ENCODE measurements around the gene NELFA. TPM values are rescaled to one million over a fixed set of nuclear protein-coding genes. Genes with fewer than 3 reads are reported as not detected.

Gene NELFA
- polyA plus RNA-seq, 1 donor (not counting 4 experiments of a cell fraction or from before 2014, with no cell fraction given) = 9.9 TPM

- Histone ChIP-seq H3K79me2 (ENCODE audit: control insufficient read depth, insufficient read depth, low read length) (no peaks in the 10 kb centered on the region), H3K27ac (ENCODE audit: control insufficient read depth, insufficient read depth, low read length) (no peak overlapping the region), H3K27me3 (ENCODE audit: control insufficient read depth, extremely low read depth, insufficient read depth, low read length) (no peaks in the 10 kb centered on the region), H3K4me1 (ENCODE audit: control insufficient read depth, extremely low read depth, insufficient read depth, low read length) (peaks cover 2% of the 10 kb centered on the region), H2AFZ (ENCODE audit: control insufficient read depth, low read length) (no peak overlapping the region), H3K36me3 (ENCODE audit: control insufficient read depth in 2 of 2, extremely low read depth in 1 of 2, insufficient read depth in 2 of 2, low read length in 2 of 2) (peaks cover 23 to 52% of the 10 kb centered on the region in 2 experiments), H3K9ac (ENCODE audit: control insufficient read depth, extremely low read depth, insufficient read depth, low read length) (no peak overlapping the region), H3K4me2 (ENCODE audit: control insufficient read depth, extremely low read depth, insufficient read depth, low read depth, low read length) (no peak overlapping the region), H3K9me3 (ENCODE audit: control insufficient read depth, low read depth, low read length) (no peaks in the 10 kb centered on the region), H3K9me1 (ENCODE audit: control insufficient read depth, extremely low read depth, insufficient read depth, low read length) (no peaks in the 10 kb centered on the region), H3K4me3 (ENCODE audit: control insufficient read depth in 2 of 3, extremely low read depth in 1 of 3, insufficient read depth in 2 of 3, low read depth in 1 of 3, low read length in 3 of 3) (no peak overlapping the region), H4K20me1 (ENCODE audit: control insufficient read depth, extremely low read depth, insufficient read depth, low read length) (peaks cover 2% of the 10 kb centered on the region)
- dilution Hi-C loops (cut with MboI; ENCODE audit: extremely low pct_ligation_motif_present, low sequenced_read_pairs) = no loop called here
- TF ChIP-seq, protein P1, sequence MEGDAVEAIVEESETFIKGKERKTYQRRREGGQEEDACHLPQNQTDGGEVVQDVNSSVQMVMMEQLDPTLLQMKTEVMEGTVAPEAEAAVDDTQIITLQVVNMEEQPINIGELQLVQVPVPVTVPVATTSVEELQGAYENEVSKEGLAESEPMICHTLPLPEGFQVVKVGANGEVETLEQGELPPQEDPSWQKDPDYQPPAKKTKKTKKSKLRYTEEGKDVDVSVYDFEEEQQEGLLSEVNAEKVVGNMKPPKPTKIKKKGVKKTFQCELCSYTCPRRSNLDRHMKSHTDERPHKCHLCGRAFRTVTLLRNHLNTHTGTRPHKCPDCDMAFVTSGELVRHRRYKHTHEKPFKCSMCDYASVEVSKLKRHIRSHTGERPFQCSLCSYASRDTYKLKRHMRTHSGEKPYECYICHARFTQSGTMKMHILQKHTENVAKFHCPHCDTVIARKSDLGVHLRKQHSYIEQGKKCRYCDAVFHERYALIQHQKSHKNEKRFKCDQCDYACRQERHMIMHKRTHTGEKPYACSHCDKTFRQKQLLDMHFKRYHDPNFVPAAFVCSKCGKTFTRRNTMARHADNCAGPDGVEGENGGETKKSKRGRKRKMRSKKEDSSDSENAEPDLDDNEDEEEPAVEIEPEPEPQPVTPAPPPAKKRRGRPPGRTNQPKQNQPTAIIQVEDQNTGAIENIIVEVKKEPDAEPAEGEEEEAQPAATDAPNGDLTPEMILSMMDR (optimal IDR thresholded peaks at IDR 0.05 in 1 of 3, IDR thresholded peaks at IDR 0.05 in 1 of 3, conservative IDR thresholded peaks at IDR 0.05 in 1 of 3; ENCODE audit: extremely low read depth in 1 of 3, insufficient read depth in 2 of 3, low read length in 3 of 3) = no peak
- no peak for TF ChIP-seq EZH2 (IDR thresholded peaks at IDR 0.05; ENCODE audit: low read length)
- DNase-seq (ENCODE audit: low read depth, low spot score) (no peak), FAIRE-seq (no peak)
These were observed 28.2 kb downstream of the NELFA start for GRCh38 chr4:1980561-1981041.

DNA sequence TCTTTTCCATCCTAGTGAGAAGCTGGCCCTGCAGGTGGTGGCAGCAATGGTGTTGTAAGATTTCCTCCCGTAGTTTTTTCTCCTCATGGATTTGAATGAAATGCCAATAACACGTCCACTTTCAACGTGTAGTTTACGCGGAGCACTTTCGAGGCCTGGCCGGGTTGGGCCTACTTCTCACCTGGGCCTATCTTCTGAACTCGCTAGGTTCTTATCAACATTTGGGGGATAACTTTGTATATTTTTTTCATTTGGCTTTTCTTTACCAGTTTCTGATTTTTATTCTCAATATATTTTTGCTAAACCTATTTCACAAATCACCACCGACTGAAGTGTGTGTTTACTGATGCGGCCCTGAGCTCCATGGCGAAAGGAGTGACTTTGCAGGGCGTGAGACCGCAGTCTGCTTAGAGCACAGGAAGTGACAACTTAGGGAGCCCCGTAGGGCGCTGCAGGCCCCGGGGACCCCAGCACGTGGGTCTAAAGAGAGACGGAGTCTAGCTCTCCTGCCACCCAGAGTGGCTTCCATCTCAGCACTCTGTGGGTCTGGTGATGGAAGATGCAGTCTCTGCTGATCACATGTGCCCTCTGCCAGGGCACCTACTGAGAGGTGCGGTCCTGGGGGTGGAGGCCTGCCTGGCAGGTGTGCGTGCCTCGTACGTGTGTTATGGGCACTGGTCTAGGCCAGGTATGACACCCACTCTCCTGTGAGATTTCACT is 29.1 kb downstream of the NELFA start:
- dilution Hi-C loops (cut with MboI; ENCODE audit: extremely low pct_ligation_motif_present, low sequenced_read_pairs) = no loop called here
- peaks cover 2% of the 10 kb centered on the region for H4K20me1 ChIP-seq (ENCODE audit: control insufficient read depth, extremely low read depth, insufficient read depth, low read length)
- TF ChIP-seq EZH2 (IDR thresholded peaks at IDR 0.05; ENCODE audit: low read length) = no peak
- TF ChIP-seq, protein P1 (optimal IDR thresholded peaks at IDR 0.05 in 1 of 3, IDR thresholded peaks at IDR 0.05 in 1 of 3, conservative IDR thresholded peaks at IDR 0.05 in 1 of 3; ENCODE audit: extremely low read depth in 1 of 3, insufficient read depth in 2 of 3, low read length in 3 of 3) = no peak
- H3K27ac ChIP-seq (ENCODE audit: control insufficient read depth, insufficient read depth, low read length) = no peak overlapping the region
- FAIRE-seq = no peak
- no peaks in the 10 kb centered on the region for H3K27me3 ChIP-seq (ENCODE audit: control insufficient read depth, extremely low read depth, insufficient read depth, low read length)
- no peak for DNase-seq (ENCODE audit: low read depth, low spot score)
- peaks cover 23 to 52% of the 10 kb centered on the region in 2 experiments for H3K36me3 ChIP-seq (ENCODE audit: control insufficient read depth in 2 of 2, extremely low read depth in 1 of 2, insufficient read depth in 2 of 2, low read length in 2 of 2)
- no peak overlapping the region for H3K4me3 ChIP-seq (ENCODE audit: control insufficient read depth in 2 of 3, extremely low read depth in 1 of 3, insufficient read depth in 2 of 3, low read depth in 1 of 3, low read length in 3 of 3)
- peaks cover 2% of the 10 kb centered on the region for H3K4me1 ChIP-seq (ENCODE audit: control insufficient read depth, extremely low read depth, insufficient read depth, low read length)
- no peaks in the 10 kb centered on the region for H3K79me2 ChIP-seq (ENCODE audit: control insufficient read depth, insufficient read depth, low read length)
- no peaks in the 10 kb centered on the region for H3K9me1 ChIP-seq (ENCODE audit: control insufficient read depth, extremely low read depth, insufficient read depth, low read length)
- no peaks in the 10 kb centered on the region for H3K9me3 ChIP-seq (ENCODE audit: control insufficient read depth, low read depth, low read length)
- H2AFZ ChIP-seq (ENCODE audit: control insufficient read depth, low read length) = no peak overlapping the region
- no peak overlapping the region for H3K9ac ChIP-seq (ENCODE audit: control insufficient read depth, extremely low read depth, insufficient read depth, low read length)
- no peak overlapping the region for H3K4me2 ChIP-seq (ENCODE audit: control insufficient read depth, extremely low read depth, insufficient read depth, low read depth, low read length)

Data from keratinocyte (primary cell).